HG03108 (cell line): ENCODE measurements around the gene PRAF2.

ENCODE experiments used
- ATAC-seq: cut with Tn5 transposase; IDR thresholded peaks from one replicate; pipeline ENCODE4 v1.9.1; 2021; ENCODE audit warnings: moderate library complexity; ENCODE audit not compliant: unreplicated experiment

The PRAF2 gene

DNA sequence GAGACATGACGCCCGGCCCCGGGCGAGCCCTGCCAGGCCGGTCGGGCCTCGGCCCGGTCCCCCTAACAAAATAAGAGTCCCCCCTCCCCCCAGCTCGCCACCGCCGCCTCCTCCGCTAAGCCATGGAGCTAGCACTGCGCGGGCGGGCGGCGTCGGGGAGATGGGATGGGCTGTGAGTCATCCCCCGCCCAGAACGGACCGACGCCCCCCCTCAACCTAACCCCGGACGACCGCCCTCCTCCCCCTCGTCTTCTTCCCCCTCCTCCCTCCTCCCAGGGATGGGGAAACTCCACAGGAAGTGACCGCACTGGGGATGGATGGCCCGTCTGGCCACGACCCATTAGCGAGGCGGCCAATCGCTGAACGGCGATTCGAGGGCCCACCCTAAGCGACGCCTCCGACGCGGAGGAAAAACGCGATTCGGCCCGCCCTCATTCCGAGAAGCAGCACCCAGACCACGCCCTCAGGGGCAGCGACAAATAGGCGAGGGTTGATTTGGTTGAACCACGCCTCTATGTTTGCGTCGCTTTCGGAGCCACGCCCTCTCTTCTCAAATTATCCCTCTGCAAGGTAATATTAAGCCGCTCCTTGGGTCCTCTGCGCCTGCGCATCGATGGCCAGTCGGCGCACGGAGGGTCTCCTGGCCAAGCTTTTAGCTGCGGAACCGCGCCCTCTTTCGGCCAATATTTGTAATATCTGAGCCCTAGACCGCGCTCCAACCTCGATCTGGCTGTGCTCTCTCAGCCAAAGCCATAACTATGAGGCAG is 30.4 kb downstream of the PRAF2 start, which contains the start of gene TFE3:
Gene TFE3 (minus strand): TSS at position 138 of the 767 bp plus-strand sequence. CDS start 131 bp downstream, at position 7.
- ATAC-seq: peak; percentile 85

DNA sequence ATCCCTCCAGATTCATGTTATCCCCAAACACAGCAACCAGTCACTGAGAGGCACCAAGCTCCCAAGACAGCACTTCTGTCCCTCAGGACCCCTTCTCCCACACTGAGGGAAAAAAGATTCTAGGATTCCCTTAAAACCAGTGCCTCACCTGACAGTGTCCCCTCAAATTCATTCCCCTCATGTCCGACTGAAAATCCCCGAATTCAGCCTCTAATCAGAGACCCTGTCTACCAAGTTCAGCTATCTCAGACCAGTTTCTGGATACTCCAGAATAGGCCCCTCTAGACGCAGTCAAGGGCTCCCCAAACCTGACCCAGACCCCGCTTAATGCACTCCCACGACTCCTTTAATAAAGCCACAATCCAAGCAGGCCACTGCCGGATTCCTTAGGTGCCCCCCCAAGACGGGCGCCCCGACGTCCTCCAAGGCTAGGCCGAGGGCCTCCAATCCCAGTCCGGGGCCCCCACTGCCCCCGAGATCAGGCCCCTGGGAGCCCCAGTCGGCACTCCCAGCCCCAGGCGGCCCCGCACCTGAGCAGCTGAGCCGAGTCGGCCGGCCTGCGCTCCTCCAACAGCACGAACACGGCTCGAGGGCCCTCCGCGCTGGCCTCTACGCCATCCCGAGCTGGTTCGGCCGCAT is 31.1 kb downstream of the PRAF2 start:
- no peak for ATAC-seq

DNA sequence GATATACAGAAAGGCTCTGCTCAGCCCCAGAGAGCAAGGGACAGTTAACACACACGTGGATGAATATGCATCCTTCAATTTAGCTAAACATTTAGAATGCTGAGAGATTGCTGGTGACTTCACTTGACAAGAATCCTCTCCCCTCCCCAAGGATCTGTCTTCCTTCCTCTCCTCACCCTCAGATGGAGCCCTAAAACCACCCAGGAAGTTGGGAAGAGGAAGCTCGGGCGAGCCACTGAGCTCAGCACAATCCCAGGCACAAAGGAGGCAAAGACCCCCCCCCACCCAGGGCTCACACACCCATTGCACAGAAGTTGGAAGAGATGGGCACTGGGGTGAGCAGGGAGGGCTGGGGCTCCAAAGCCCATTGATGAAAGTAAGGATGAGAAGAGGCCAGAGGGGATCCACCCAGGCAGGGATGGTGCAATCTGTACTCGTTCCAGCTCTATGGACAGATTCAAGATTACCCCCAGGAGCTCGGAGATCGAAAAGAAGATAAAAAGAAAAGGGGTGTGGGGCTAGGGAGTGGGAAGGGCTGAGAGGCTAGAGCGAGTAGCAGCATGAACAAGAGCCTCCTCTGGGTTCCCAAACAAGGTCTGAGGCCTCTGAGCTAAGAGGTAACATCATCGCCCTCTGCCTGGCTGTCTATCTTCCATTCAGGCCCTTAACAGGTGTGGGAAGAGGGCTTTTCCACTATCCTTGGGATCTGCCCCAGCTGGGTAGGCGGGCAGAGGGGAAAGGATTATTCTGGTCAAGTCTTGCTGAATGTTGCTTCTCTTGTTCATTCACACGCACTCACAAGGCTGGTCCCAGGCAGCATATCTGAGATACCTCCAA is 31.8 kb downstream of the PRAF2 start:
- no peak for ATAC-seq

DNA sequence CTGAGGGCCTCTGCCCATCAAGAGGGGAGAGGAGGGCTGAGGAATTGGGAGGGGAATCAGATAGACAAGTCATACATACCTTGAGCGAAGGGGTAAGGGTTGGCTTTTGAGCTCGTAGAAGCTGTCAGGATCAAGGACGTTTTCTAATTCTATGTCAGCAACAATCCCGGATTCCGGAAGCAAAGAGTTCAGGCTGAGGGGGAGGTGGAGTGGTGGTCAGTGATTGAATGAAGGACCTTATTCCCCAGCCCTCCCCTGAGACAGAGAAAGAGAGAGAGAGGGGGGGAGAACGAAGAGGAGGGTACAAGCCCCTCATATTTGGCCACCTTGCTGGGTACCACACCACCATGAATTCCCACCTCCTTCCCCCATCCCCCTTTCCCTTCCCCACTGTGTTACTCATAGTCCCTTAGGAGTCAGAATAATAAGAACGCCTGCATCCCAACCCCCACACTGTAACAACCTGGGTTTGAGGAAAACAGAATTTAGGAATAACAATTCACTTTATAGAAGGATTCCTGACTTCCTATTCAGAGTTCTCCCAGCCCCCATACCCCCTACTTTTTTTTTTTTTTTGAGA is 33.3 kb downstream of the PRAF2 start:
- ATAC-seq: no peak

DNA sequence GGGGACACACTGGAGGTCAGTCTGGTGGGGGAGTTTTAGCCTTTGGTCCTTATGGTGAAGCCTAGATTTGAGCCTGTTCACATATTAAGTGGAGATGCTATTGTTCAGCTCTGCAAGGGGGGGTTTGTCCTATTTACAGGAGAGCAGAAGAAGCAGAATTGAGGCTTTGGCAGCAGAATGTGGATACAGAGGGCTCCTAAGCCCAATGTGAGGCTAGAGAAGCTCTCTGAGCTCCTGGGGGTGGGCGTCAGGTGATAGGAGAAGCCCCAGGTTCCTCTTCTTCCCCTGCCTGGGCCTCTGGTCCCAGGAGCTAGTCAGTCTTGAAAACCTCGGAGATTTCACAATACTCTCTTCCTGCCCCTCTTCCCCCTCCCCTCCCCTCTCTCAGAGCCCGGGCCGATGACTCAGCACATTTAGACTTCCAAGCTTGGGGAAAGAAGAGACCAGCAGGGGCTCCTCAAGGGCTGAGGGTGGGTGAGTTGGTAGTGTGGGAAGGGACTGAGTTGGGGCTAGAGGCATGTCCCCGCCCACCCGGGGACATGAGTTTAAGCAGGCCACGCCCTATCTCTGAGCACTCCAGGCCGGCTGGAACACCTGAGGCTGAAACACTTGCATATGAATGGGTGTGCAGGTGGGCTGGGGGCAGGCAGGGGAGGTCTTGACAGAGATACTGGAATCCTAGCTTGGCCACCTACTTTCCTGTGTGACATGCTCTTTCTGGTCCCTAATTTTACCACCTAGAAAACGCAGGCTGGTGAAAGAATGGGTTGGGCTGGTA is 34.0 kb downstream of the PRAF2 start:
- no peak for ATAC-seq

DNA sequence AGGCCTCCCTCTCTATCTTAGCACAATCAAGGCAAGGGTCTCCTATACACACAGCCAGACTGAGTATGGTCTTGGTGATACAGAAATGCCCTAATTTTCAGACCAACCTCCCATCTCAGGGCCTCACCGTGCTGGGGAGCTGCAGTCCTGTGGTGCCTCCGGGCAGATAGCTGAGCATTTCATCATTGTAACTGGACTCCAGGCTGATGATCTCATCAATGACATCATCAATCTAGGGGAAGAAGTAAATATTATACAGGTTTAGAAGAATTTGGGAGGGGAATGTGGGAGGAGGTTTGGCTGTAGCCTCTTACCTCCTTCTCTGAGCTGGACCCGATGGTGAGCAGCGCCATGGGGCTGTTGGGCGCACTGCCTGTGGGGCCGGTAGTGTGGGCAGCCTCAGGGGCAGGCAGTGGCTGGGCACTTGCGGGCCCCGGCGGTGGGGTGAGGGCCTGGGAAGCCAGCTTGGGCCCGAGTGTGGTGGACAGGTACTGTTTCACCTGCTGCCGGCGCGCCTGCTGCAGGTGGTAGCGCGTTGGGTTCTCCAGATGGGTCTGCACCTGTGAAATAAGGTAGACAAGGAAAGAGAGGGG is 35.8 kb downstream of the PRAF2 start:
- no peak for ATAC-seq

DNA sequence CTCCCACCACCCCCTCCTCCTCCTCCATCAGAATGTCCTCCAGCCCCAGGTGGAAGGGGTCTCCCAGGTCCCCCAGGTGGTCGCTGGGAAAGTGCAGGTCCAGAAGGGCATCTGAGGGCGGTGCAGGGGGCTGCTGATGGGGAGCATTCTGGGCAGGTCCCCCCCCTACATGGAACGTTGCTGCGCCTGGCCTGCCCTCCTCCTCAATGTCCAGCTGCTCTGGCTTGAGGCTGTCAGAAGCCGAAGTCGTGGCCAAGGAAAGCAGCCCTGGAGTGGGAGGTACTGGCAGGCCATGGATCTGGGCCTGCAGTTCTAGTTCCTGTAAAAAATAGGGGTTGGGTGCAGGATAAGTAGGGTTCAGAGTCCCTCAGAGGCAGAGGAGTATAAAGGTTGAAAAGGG is 43.5 kb downstream of the PRAF2 start:
- no peak for ATAC-seq

DNA sequence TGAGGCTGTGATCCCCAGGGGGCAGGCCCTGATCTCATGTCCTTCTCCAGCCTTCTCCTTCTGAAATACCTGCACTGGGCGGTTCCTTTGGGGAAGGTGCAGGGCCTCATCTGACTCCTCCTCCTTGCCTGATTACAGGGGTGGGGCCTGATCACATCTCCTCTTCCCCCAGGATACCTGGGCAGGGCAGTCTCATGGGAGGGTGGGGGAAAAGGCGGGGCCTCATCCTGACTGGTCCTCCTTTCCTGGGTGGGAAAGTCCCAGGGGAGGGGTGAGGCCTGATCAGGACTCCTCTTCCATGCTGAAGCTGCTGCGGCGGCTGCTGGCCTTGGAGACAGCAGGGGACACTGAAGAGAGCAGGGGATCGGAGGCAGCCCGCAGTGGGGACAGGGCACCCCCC is 43.9 kb downstream of the PRAF2 start:
- ATAC-seq: no peak
